ENCODE data around the gene CACHD1. TPM values are rescaled to one million over a fixed set of nuclear protein-coding genes. Genes with fewer than 3 reads are reported as not detected.

CACHD1 gene
- total RNA-seq, 2 experiments from 2014 or later, result 0.06 to 0.07 TPM

DNA sequence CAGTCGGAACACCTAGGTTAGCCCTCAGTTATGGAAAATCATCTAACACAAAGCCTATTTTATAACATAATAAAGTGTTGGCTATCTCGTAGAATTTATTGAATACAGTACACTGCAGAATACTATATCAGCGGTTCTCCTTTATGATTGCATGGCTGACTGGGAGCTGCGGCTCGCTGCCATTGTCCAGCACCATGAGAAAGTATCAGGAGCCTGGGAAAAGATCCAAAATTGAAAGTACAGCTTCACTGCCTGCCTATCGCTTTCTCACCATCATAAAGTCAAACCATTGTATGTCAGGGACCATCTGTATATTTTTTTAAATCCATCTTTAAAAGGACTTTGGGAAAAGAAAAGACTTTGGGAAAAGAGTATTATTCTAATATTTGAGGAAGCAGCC, 163.0 kb downstream of the CACHD1 start:
- H3K36me3 Mint-ChIP-seq, result no peaks in the 10 kb centered on the region
- ATAC-seq (no peak), DNase-seq (no peak)
- no peak overlapping the region for H3K27ac Mint-ChIP-seq
- H3K4me1 Mint-ChIP-seq, result peaks cover 7% of the 10 kb centered on the region
- no peak overlapping the region for H3K4me3 Mint-ChIP-seq
- H3K9me3 Mint-ChIP-seq (ENCODE audit: low read depth), result no peaks in the 10 kb centered on the region
- H3K27me3 Mint-ChIP-seq, result peaks cover 2% of the 10 kb centered on the region
- CTCF ChIA-PET, result no interaction called here

GRCh38 chr1:64645735-64646134, 175.8 kb downstream of the CACHD1 start:
- Mint-ChIP-seq H3K9me3 (ENCODE audit: low read depth) (no peaks in the 10 kb centered on the region), H3K27ac (no peak overlapping the region), H3K4me3 (no peak overlapping the region), H3K4me1 (no peaks in the 10 kb centered on the region), H3K27me3 (peaks cover 16% of the 10 kb centered on the region), H3K36me3 (no peaks in the 10 kb centered on the region)
- ATAC-seq, result no peak
- no peak for DNase-seq
- CTCF ChIA-PET, result no interaction called here

DNA sequence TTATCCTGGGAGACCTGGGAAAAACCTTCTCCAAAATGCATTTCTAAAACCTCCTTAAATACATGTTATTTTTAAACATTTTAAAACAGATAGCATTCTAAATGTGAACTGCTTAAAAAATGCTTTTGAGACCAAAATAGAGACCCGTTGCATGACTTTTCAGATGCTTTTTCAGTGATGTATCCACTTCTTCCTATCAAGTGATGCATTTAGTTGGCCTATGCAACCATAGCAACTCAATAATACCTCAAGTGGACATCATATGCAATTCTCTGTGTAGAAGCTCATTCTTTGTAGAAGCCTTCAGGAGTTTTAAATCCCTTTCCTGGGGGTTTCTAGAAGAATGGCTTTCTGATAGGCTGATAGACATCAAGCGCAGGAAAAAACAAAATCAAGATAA, 180.5 kb downstream of the CACHD1 start:
- Mint-ChIP-seq H3K4me3 (no peak overlapping the region), H3K27me3 (peaks cover 30% of the 10 kb centered on the region), H3K4me1 (no peaks in the 10 kb centered on the region), H3K9me3 (ENCODE audit: low read depth) (no peaks in the 10 kb centered on the region), H3K36me3 (no peaks in the 10 kb centered on the region), H3K27ac (no peak overlapping the region)
- ATAC-seq, result no peak
- CTCF ChIA-PET, result no interaction called here
- no peak for DNase-seq

DNA sequence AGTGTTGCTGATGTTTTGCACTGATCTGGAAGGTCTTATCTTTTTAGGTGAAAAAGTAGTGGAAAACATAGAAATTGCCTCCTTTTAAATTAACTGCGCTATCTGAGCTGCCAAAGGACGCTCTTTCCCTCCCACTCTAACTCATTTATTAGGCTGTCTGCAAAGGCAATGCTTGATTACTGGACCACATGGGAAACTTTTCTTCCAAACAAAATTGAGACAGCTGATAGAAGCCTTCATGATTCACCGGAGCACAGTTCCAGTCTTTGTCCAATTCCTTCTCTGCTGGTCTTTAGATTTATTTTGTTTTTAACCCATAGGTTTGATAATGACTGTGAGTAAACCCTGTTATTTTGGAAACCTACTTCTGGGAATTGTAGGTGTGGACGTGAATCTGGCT, 181.9 kb downstream of the CACHD1 start:
- CTCF ChIA-PET, result no interaction called here

DNA sequence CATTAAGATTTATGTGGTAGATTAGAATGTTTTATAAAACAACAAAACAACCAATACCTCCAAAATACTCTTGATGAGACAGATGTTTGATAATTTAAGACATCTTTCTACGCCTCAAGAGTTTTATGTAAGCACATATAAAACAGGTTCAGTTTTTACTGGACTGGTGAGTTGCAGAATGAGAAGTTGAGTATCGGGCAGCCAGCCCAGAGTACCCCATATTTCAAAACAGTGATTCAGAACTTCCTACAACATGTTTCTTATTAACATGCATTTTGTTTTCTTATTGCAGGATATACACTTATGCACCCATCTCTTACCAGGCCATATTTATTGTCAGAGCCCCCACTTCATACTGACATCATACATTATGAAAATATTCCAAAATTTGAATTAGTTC, 183.5 kb downstream of the CACHD1 start:
- no peaks in the 10 kb centered on the region for H3K36me3 Mint-ChIP-seq
- no peaks in the 10 kb centered on the region for H3K4me1 Mint-ChIP-seq
- no peak overlapping the region for H3K27ac Mint-ChIP-seq
- peaks cover 44% of the 10 kb centered on the region for H3K27me3 Mint-ChIP-seq
- no peak overlapping the region for H3K4me3 Mint-ChIP-seq
- ATAC-seq, result no peak
- DNase-seq, result no peak
- CTCF ChIA-PET, result no interaction called here
- H3K9me3 Mint-ChIP-seq (ENCODE audit: low read depth), result no peaks in the 10 kb centered on the region

More for the DNA sequence above, 181.9 kb downstream of the CACHD1 start:
- Mint-ChIP-seq H3K4me3 (no peak overlapping the region), H3K9me3 (ENCODE audit: low read depth) (no peaks in the 10 kb centered on the region), H3K27me3 (peaks cover 40% of the 10 kb centered on the region), H3K27ac (no peak overlapping the region), H3K36me3 (no peaks in the 10 kb centered on the region), H3K4me1 (no peaks in the 10 kb centered on the region)
- DNase-seq, result no peak
- no peak for ATAC-seq

GRCh38 chr1:64654519-64655341, 184.8 kb downstream of the CACHD1 start:
- ATAC-seq (no peak), DNase-seq (no peak)
- Mint-ChIP-seq H3K27ac (no peak overlapping the region), H3K36me3 (no peaks in the 10 kb centered on the region), H3K27me3 (peaks cover 48% of the 10 kb centered on the region), H3K4me1 (no peaks in the 10 kb centered on the region), H3K9me3 (ENCODE audit: low read depth) (no peaks in the 10 kb centered on the region), H3K4me3 (no peak overlapping the region)
- CTCF ChIA-PET, result no interaction called here

DNA sequence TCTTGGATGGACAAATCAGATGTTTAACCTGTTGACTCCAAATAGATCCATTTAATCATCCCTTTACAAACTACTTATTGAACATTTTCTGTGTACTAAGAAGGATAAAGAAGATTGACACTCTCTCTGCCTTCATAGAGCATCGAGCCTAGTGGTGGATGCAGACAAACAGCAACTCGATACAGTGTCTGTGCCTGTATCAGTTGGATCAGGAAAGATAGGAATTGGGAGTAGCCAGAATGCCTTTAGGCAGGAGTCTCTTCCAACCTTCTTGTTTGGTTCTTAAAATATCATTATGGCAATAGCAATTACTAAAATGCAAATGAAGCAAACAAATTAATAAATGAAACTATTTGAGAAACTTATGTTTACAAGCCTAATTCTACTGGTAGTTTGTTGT, 185.9 kb downstream of the CACHD1 start:
- DNase-seq (no peak), ATAC-seq (no peak)
- no peak overlapping the region for H3K27ac Mint-ChIP-seq
- H3K4me1 Mint-ChIP-seq, result no peaks in the 10 kb centered on the region
- H3K36me3 Mint-ChIP-seq, result no peaks in the 10 kb centered on the region
- CTCF ChIA-PET, result no interaction called here
- H3K27me3 Mint-ChIP-seq, result peaks cover 43% of the 10 kb centered on the region
- H3K4me3 Mint-ChIP-seq, result no peak overlapping the region
- no peaks in the 10 kb centered on the region for H3K9me3 Mint-ChIP-seq (ENCODE audit: low read depth)

DNA sequence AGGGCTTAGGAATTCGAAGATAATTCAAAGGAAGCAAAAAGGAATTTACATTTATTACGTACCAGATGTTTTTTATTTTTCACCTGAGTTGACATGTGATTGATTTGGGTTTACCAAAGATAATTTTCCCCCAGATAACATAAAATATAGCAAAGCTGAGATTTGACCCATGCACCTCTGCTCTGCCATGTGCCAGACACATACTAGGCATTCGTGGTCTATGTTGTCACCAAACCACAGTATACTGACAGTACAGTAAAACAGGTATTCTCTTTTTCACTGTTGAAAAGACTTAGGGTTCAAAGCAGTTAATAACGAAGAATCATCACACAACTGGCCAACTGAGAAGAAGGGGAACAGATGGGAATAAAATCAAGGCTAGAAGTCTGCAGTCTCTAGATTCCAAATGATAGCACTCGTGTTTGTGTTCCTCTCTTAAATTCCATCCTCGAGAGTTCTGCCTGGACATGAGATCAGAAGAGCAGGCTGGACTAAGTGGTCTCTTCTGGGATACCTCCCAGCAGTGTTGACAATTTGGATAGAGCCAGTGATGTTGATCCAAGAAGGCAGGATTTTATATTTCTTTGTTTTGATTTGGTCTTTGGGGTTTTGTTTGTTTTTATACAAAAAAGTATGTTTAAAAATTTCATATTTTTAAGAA, 189.7 kb downstream of the CACHD1 start:
- Mint-ChIP-seq H3K36me3 (no peaks in the 10 kb centered on the region), H3K27ac (no peak overlapping the region), H3K4me1 (no peaks in the 10 kb centered on the region), H3K27me3 (peaks cover 33% of the 10 kb centered on the region), H3K9me3 (ENCODE audit: low read depth) (no peaks in the 10 kb centered on the region), H3K4me3 (no peak overlapping the region)
- CTCF ChIA-PET, result interaction anchor here (1.0 kb wide), 1 partner anchor 14 kb away, joined by 4 read pairs; no protein-coding TSS in a partner anchor
- no peak for ATAC-seq
- DNase-seq, result no peak

GRCh38 chr1:64663668-64664067, 193.7 kb downstream of the CACHD1 start:
- ATAC-seq, result peak; percentile 53
- Mint-ChIP-seq H3K36me3 (no peaks in the 10 kb centered on the region), H3K4me1 (no peaks in the 10 kb centered on the region), H3K4me3 (no peak overlapping the region), H3K27me3 (peaks cover 12% of the 10 kb centered on the region), H3K27ac (no peak overlapping the region), H3K9me3 (ENCODE audit: low read depth) (no peaks in the 10 kb centered on the region)
- peak; percentile 45 for DNase-seq
- CTCF ChIA-PET, result interaction anchor here (1.2 kb wide), 1 partner anchor 9 kb away, joined by 3 read pairs; no protein-coding TSS in a partner anchor

DNA sequence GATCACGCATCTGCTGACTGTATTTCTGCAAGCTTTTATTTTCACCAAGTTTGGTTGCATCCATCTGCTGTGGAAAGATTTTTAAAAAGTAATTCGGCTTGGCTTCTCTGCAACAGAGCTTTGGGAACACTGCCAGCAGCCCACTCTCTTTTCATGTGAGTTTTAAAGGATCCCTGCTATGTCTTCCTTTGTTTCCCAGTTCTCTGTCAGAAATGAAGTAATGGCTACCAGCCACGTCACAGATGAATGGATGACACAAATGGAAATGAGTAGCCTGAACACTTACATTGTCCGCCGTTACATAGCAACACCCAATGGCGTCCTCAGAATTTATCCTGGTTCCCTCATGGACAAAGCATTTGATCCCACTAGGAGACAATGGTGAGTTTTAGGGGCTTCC, 194.4 kb downstream of the CACHD1 start:
- H3K36me3 Mint-ChIP-seq, result no peaks in the 10 kb centered on the region

GRCh38 chr1:64669098-64669675, 199.3 kb downstream of the CACHD1 start:
- ATAC-seq, result no peak
- Mint-ChIP-seq H3K4me1 (no peaks in the 10 kb centered on the region), H3K36me3 (no peaks in the 10 kb centered on the region), H3K9me3 (ENCODE audit: low read depth) (no peaks in the 10 kb centered on the region), H3K27ac (no peak overlapping the region), H3K4me3 (no peak overlapping the region), H3K27me3 (peaks cover 26% of the 10 kb centered on the region)
- CTCF ChIA-PET, result no interaction called here
- DNase-seq, result no peak

More for the DNA sequence above, 194.4 kb downstream of the CACHD1 start:
- Mint-ChIP-seq H3K27ac (no peak overlapping the region), H3K27me3 (peaks cover 5% of the 10 kb centered on the region), H3K9me3 (ENCODE audit: low read depth) (no peaks in the 10 kb centered on the region), H3K4me1 (no peaks in the 10 kb centered on the region), H3K4me3 (no peak overlapping the region)
- ATAC-seq (no peak), DNase-seq (no peak)
- CTCF ChIA-PET, result interaction anchor here (1.2 kb wide), 1 partner anchor 9 kb away, joined by 3 read pairs; no protein-coding TSS in a partner anchor

GRCh38 chr1:64675718-64676345, 205.9 kb downstream of the CACHD1 start:
- no peak for DNase-seq
- CTCF ChIA-PET, result interaction anchor here (0.7 to 2.3 kb wide), 8 partner anchors 8 to 407 kb away, joined by 3 to 9 read pairs (median 4); no protein-coding TSS in a partner anchor
- no peak overlapping the region for H3K27ac Mint-ChIP-seq
- H3K4me3 Mint-ChIP-seq, result no peak overlapping the region
- ATAC-seq, result no peak
- H3K9me3 Mint-ChIP-seq (ENCODE audit: low read depth), result no peaks in the 10 kb centered on the region
- no peaks in the 10 kb centered on the region for H3K4me1 Mint-ChIP-seq
- H3K27me3 Mint-ChIP-seq, result peaks cover 17% of the 10 kb centered on the region
- H3K36me3 Mint-ChIP-seq, result no peaks in the 10 kb centered on the region

GRCh38 chr1:64676386-64676785, 206.5 kb downstream of the CACHD1 start:
- H3K36me3 Mint-ChIP-seq, result no peaks in the 10 kb centered on the region
- no peak overlapping the region for H3K27ac Mint-ChIP-seq
- CTCF ChIA-PET, result interaction anchor here (0.7 to 2.3 kb wide), 5 partner anchors 8 to 408 kb away, joined by 3 to 9 read pairs (median 3); no protein-coding TSS in a partner anchor
- ATAC-seq (no peak), DNase-seq (no peak)
- H3K9me3 Mint-ChIP-seq (ENCODE audit: low read depth), result no peaks in the 10 kb centered on the region
- H3K4me3 Mint-ChIP-seq, result no peak overlapping the region
- H3K4me1 Mint-ChIP-seq, result no peaks in the 10 kb centered on the region
- peaks cover 16% of the 10 kb centered on the region for H3K27me3 Mint-ChIP-seq

Measured in activated CD8-positive, alpha-beta memory T cell treated with anti-CD3 and anti-CD28 coated beads, Interleukin-2, amount 10 ng/mL, durations not matched to agents 7 days and 5 days (primary cell).